Tibial artery (tissue), 4 donors: ENCODE measurements around the gene LGALS8.

Experiments used
- DNase-seq, 2 donors: peaks; one replicate each; pipeline ENCODE4 v3.0.0-alpha.2; 2019
- H3K27ac ChIP-seq, 2 donors: fragments of 200-600 bp; sonication (generic) in 1 of 2; 1 replicate in 1 of 2; 2 replicates in 1 of 2; pipeline ENCODE4 v1.5.1; 2018 to 2019; ENCODE audit warnings: mild to moderate bottlenecking in 1 of 2
- H3K27me3 ChIP-seq, 2 donors: fragments of 200-600 bp; sonication (generic) in 1 of 2; one replicate each; pipeline versions ENCODE4 v1.5.1 to v1.6.0; 2016 to 2019
- H3K36me3 ChIP-seq, 3 donors: fragments of 200-600 bp; sonication (generic) in 2 of 3; one replicate each; pipeline ENCODE4 v1.5.1; 2016 to 2019; ENCODE audit warnings: mild to moderate bottlenecking in 2 of 3
- H3K4me1 ChIP-seq, 4 donors: fragments of 200-600 bp; sonication (generic) in 2 of 4; 1 replicate in 3 of 4; 2 replicates in 1 of 4; pipeline ENCODE4 v1.5.1; 2016 to 2019
- H3K4me3 ChIP-seq, 2 donors: fragments of 200-600 bp; sonication (generic) in 1 of 2; 1 replicate in 1 of 2; 2 replicates in 1 of 2; pipeline ENCODE4 v1.5.1; 2018 to 2019; ENCODE audit warnings: mild to moderate bottlenecking in 2 of 2
- H3K9me3 ChIP-seq, 3 donors: fragments of 200-600 bp; sonication (generic) in 1 of 3; one replicate each; pipeline ENCODE4 v1.5.1; 2016 to 2019
- CTCF ChIP-seq, 2 experiments: fragments of 200-600 bp in 1 of 2; fragments of 450-650 bp in 1 of 2; IDR thresholded peaks; one replicate each; pipeline ENCODE4 v1.5.1; 2017 to 2019; ENCODE audit warnings: antibody characterized with exemption in 2 of 2, mild to moderate bottlenecking in 1 of 2, moderate library complexity in 1 of 2
- intact Hi-C: fragments of 100-400 bp; cut with DNase I; formaldehyde crosslinking; loops from one replicate; pipeline ENCODE4 v1.15.0; 2023; ENCODE audit warnings: low total_unique reads

Gene LGALS8

GRCh38 chr1:236514703-236515442 is 8.9 kb upstream of the LGALS8 start:
- Histone ChIP-seq H3K4me3 (no peak overlapping the region), H3K27ac (no peak overlapping the region), H3K36me3 (no peaks in the 10 kb centered on the region), H3K4me1 (peaks cover 0 to 12% (median 2%) of the 10 kb centered on the region in 4 donors), H3K27me3 (no peaks in the 10 kb centered on the region), H3K9me3 (no peaks in the 10 kb centered on the region)
- no peak for DNase-seq
- intact Hi-C loops, result no loop called here
- no peak for TF ChIP-seq CTCF (IDR thresholded peaks at IDR 0.05)

- intact Hi-C loops, result no loop called here
- Histone ChIP-seq H3K4me3 (no peak overlapping the region), H3K27me3 (no peaks in the 10 kb centered on the region), H3K27ac (no peak overlapping the region), H3K4me1 (peaks cover 0 to 12% (median 2%) of the 10 kb centered on the region in 4 donors), H3K9me3 (no peaks in the 10 kb centered on the region), H3K36me3 (no peaks in the 10 kb centered on the region)
- DNase-seq, result no peak
- TF ChIP-seq CTCF (IDR thresholded peaks at IDR 0.05), result no peak
Measured at GRCh38 chr1:236515443-236515958, 8.3 kb upstream of the LGALS8 start.

- H3K4me3 ChIP-seq, result no peak overlapping the region
- H3K36me3 ChIP-seq, result no peaks in the 10 kb centered on the region
- no peaks in the 10 kb centered on the region for H3K27me3 ChIP-seq
- no peaks in the 10 kb centered on the region for H3K9me3 ChIP-seq
- H3K4me1 ChIP-seq, result peaks cover 0 to 12% (median 2%) of the 10 kb centered on the region in 4 donors
- intact Hi-C loops, result no loop called here
- no peak for TF ChIP-seq CTCF (IDR thresholded peaks at IDR 0.05)
- H3K27ac ChIP-seq, result no peak overlapping the region
- DNase-seq, result no peak
Measured at GRCh38 chr1:236516929-236517704, 6.7 kb upstream of the LGALS8 start.

GRCh38 chr1:236518322-236518721 is 5.5 kb upstream of the LGALS8 start:
- no peaks in the 10 kb centered on the region for H3K36me3 ChIP-seq
- TF ChIP-seq CTCF (IDR thresholded peaks at IDR 0.05), result no peak
- DNase-seq, result no peak
- no peak overlapping the region for H3K27ac ChIP-seq
- no peaks in the 10 kb centered on the region for H3K27me3 ChIP-seq
- intact Hi-C loops, result no loop called here
- H3K4me1 ChIP-seq, result peaks cover 0 to 12% (median 7%) of the 10 kb centered on the region in 4 donors
- H3K9me3 ChIP-seq, result no peaks in the 10 kb centered on the region
- no peak overlapping the region for H3K4me3 ChIP-seq

DNA sequence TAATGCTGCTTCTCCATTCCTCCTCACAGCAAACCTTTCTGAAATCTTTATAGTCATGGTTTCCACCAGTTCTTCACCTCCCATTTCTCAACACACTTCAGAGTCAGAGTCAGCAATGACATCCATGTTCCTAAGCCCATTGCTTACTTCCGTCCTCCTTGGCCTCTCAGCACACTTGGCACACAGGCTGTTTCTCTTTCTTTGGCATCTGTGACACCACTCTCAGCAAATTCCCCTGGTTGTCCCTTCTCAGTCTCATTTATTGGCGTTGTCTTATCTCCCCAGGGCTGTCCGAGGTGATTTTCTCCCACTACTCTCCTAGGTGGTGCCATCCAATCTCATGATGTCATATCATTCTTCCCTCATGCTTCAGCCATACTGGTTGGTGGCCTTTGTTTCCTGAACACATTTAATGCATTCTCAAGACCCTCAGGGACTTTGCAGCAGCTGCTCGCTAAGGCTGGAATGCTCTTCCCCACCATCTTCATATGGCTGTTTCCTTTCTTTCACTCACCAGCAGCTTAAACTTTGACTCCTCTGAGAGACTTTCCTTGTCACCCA is 3.3 kb upstream of the LGALS8 start:
- H3K9me3 ChIP-seq, result no peaks in the 10 kb centered on the region
- no peaks in the 10 kb centered on the region for H3K27me3 ChIP-seq
- H3K4me3 ChIP-seq, result no peak overlapping the region
- H3K27ac ChIP-seq, result no peak overlapping the region
- no peak for DNase-seq
- no peaks in the 10 kb centered on the region for H3K36me3 ChIP-seq
- no peak for TF ChIP-seq CTCF (IDR thresholded peaks at IDR 0.05)
- intact Hi-C loops, result loop anchor here (5.0 to 10.0 kb wide), 2 partner anchors 238 to 416 kb away; partner anchors contain the start of gene ERO1B
- H3K4me1 ChIP-seq, result peaks cover 0 to 16% (median 7%) of the 10 kb centered on the region in 4 donors
